ENCODE results near the gene CHRNB2. TPM values are rescaled to one million over a fixed set of nuclear protein-coding genes. Genes with fewer than 3 reads are reported as not detected.

Gene CHRNB2
- total RNA-seq, 1 experiment from 2014 or later = not detected

GRCh38 chr1:154578058-154578418 lies 10.5 kb downstream of the CHRNB2 start:
- no TSS peak for BruUV-seq (replicated peaks)
- intact Hi-C loops (cut with micrococcal nuclease; ENCODE audit: unreplicated experiment) = no loop called here
- DNase-seq = no peak
- no peaks in the 10 kb centered on the region for H3K4me1 ChIP-seq (replicated peaks; ENCODE audit: insufficient read depth)
- H3K4me2 ChIP-seq = no peak overlapping the region
- no peak overlapping the region for H3K27ac ChIP-seq
- ChIA-PET CTCF (no interaction called here), POLR2A (ENCODE audit: unreplicated experiment) (no interaction called here)
- H3K4me3 ChIP-seq = no peak overlapping the region
- 0 out of 2 replicates have a peak, but pooled peaks cover 7% of the 10 kb centered on the region for H3K36me3 ChIP-seq (ENCODE audit: low read depth)
- TF ChIP-seq EZH2 (IDR thresholded peaks at IDR 0.05; ENCODE audit: low read depth) = no peak
- H2AFZ ChIP-seq = no peak overlapping the region
- no peaks in the 10 kb centered on the region for H3K9me3 ChIP-seq (ENCODE audit: insufficient read depth, low read depth)
- H4K20me1 ChIP-seq (ENCODE audit: insufficient read depth) = no peaks in the 10 kb centered on the region
- H3F3A ChIP-seq (ENCODE audit: insufficient read depth, low read depth) = no peaks in the 10 kb centered on the region
- no peaks in the 10 kb centered on the region for H3K9me2 ChIP-seq (ENCODE audit: insufficient read depth)
- H3K27me3 ChIP-seq (ENCODE audit: insufficient read depth, low read depth) = peaks cover 12% of the 10 kb centered on the region; the same call in 1 of the 2 replicates
- H3K79me2 ChIP-seq (ENCODE audit: low read depth) = no peaks in the 10 kb centered on the region

- Histone ChIP-seq H3K4me2 (no peak overlapping the region), H3F3A (ENCODE audit: insufficient read depth, low read depth) (no peaks in the 10 kb centered on the region), H3K27ac (no peak overlapping the region), H4K20me1 (ENCODE audit: insufficient read depth) (no peaks in the 10 kb centered on the region), H3K4me3 (no peak overlapping the region), H2AFZ (no peak overlapping the region), H3K27me3 (ENCODE audit: insufficient read depth, low read depth) (no peaks in the 10 kb centered on the region), H3K36me3 (ENCODE audit: low read depth) (0 out of 2 replicates have a peak, but pooled peaks cover 13% of the 10 kb centered on the region), H3K9me2 (ENCODE audit: insufficient read depth) (no peaks in the 10 kb centered on the region), H3K9me3 (ENCODE audit: insufficient read depth, low read depth) (no peaks in the 10 kb centered on the region), H3K4me1 (replicated peaks; ENCODE audit: insufficient read depth) (no peaks in the 10 kb centered on the region), H3K79me2 (ENCODE audit: low read depth) (no peaks in the 10 kb centered on the region)
- TF ChIP-seq EZH2 (IDR thresholded peaks at IDR 0.05; ENCODE audit: low read depth) (no peak), CTCF (conservative IDR thresholded peaks at IDR 0.05) (no peak)
- intact Hi-C loops (cut with micrococcal nuclease; ENCODE audit: unreplicated experiment) = no loop called here
- BruUV-seq (replicated peaks) = no TSS peak
- ChIA-PET CTCF (no interaction called here), POLR2A (ENCODE audit: unreplicated experiment) (no interaction called here)
- no peak for DNase-seq
Observed at GRCh38 chr1:154579374-154579773, 11.8 kb downstream of the CHRNB2 start.

DNA sequence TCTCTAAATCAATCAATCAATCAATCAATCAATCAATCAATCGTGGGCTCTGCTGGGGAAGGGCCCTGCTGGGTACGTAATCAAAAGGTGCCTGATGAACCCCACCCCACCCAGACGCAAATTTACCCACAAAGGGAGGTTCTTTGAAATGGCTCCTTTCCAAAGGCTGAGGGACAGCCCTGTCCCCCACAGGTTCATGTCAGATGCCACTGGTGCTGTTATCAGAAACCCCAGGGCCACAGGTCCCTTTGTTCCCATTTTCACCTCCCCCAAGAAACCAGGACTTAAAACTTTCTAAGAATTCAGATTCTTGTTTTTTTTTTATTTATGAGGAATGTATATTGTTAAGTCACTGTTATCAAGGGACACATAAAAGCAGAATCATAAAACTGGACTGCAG lies 14.2 kb downstream of the CHRNB2 start:
- no peaks in the 10 kb centered on the region for H3K4me1 ChIP-seq (replicated peaks; ENCODE audit: insufficient read depth)
- no peaks in the 10 kb centered on the region for H3K27me3 ChIP-seq (ENCODE audit: insufficient read depth, low read depth)
- no peaks in the 10 kb centered on the region for H3K79me2 ChIP-seq (ENCODE audit: low read depth)
- H3K4me3 ChIP-seq = no peak overlapping the region
- peaks cover 23% of the 10 kb centered on the region; the same call in 1 of the 2 replicates for H3K36me3 ChIP-seq (ENCODE audit: low read depth)
- intact Hi-C loops (cut with micrococcal nuclease; ENCODE audit: unreplicated experiment) = no loop called here
- TF ChIP-seq CTCF (conservative IDR thresholded peaks at IDR 0.05) (no peak), EZH2 (IDR thresholded peaks at IDR 0.05; ENCODE audit: low read depth) (no peak)
- no peaks in the 10 kb centered on the region for H3F3A ChIP-seq (ENCODE audit: insufficient read depth, low read depth)
- BruUV-seq (replicated peaks) = no TSS peak
- POLR2A ChIA-PET (ENCODE audit: unreplicated experiment) = no interaction called here
- CTCF ChIA-PET = no interaction called here
- H3K27ac ChIP-seq = no peak overlapping the region
- H3K4me2 ChIP-seq = no peak overlapping the region
- H3K9me3 ChIP-seq (ENCODE audit: insufficient read depth, low read depth) = no peaks in the 10 kb centered on the region
- H2AFZ ChIP-seq = no peak overlapping the region
- H4K20me1 ChIP-seq (ENCODE audit: insufficient read depth) = no peaks in the 10 kb centered on the region
- no peak for DNase-seq
- H3K9me2 ChIP-seq (ENCODE audit: insufficient read depth) = no peaks in the 10 kb centered on the region

DNA sequence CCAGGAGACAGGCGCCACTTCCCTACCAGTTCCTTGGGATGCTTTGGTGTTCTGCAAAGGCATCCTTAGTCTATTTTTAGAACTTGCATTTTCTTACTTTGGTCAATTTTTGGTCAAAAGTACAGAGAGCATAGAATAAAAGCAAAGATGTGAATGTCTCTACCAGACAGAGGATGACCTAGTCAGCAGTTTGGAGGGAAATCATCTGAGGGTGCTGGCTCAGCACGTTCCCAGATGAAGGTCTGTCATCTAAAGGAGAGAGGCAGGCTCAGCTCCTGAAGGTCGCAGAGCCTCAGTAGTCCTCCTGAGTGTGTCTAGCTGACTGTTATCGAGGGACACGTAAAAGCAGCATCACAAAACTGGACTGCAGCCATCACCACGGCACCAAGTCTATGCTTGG lies 15.3 kb downstream of the CHRNB2 start:
- H3K79me2 ChIP-seq (ENCODE audit: low read depth) = no peaks in the 10 kb centered on the region
- H3K9me3 ChIP-seq (ENCODE audit: insufficient read depth, low read depth) = no peaks in the 10 kb centered on the region
- POLR2A ChIA-PET (ENCODE audit: unreplicated experiment) = no interaction called here
- H3K9me2 ChIP-seq (ENCODE audit: insufficient read depth) = no peaks in the 10 kb centered on the region
- no peak for TF ChIP-seq CTCF (conservative IDR thresholded peaks at IDR 0.05)
- TF ChIP-seq EZH2 (IDR thresholded peaks at IDR 0.05; ENCODE audit: low read depth) = no peak
- no peak for DNase-seq
- H4K20me1 ChIP-seq (ENCODE audit: insufficient read depth) = no peaks in the 10 kb centered on the region
- intact Hi-C loops (cut with micrococcal nuclease; ENCODE audit: unreplicated experiment) = no loop called here
- no peaks in the 10 kb centered on the region for H3K27me3 ChIP-seq (ENCODE audit: insufficient read depth, low read depth)
- CTCF ChIA-PET = no interaction called here
- H2AFZ ChIP-seq = no peak overlapping the region
- H3K4me1 ChIP-seq (replicated peaks; ENCODE audit: insufficient read depth) = no peaks in the 10 kb centered on the region
- no peak overlapping the region for H3K4me2 ChIP-seq
- BruUV-seq (replicated peaks) = no TSS peak
- no peak overlapping the region for H3K27ac ChIP-seq
- H3F3A ChIP-seq (ENCODE audit: insufficient read depth, low read depth) = no peaks in the 10 kb centered on the region
- peaks cover 27% of the 10 kb centered on the region; the same call in 1 of the 2 replicates for H3K36me3 ChIP-seq (ENCODE audit: low read depth)
- H3K4me3 ChIP-seq = no peak overlapping the region
